ENCODE results near the gene USP49. TPM values are rescaled to one million over a fixed set of nuclear protein-coding genes. Genes with fewer than 3 reads are reported as not detected.

USP49 gene
- total RNA-seq, 4 donors from 2014 or later, result 2.1 to 8.6 (median 4.7) TPM

DNA sequence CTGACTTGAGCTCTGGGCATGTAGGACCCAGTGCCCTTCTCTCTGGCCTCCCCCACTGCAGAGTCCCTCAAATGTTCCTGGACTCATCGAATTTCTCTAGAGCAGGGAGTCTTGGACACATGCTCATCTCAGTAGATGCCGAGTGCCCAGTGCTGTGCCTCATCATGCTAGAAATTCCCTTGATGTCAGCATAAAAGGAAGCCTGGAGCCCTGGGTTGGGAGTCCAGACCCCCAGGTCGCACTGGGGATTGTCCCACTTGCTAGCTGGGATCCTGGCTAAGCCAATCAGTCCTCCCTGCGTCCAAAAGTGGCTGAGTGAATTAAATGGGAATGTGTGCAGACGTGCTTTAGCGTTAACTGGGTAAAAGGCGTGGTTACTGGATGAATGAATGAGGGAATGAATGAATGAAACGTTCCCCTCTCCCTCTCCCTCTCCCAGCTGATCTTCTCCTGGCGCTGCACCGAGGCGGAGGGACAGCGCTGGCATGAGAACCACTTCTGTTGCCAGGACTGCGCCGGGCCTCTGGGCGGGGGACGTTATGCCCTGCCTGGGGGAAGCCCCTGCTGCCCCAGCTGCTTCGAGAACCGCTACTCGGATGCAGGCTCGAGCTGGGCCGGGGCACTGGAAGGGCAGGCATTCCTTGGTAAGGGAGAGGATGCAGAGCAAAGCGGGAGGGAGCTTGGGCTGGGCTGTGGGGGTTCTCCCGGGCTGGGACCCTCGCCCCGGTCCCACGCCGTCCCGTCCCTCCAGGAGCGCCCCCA lies 109.3 kb downstream of the USP49 start:
- Histone ChIP-seq H3K27me3 (no peaks in the 10 kb centered on the region), H3K36me3 (peaks cover 0 to 16% (median 0%) of the 10 kb centered on the region in 3 donors), H3K27ac (peak overlapping the region in 3 of 4 donors; percentile 95 to 98 (median 96)), H3K9me3 (no peaks in the 10 kb centered on the region), H3K4me1 (peaks cover 0 to 26% (median 5%) of the 10 kb centered on the region in 4 donors), H3K4me3 (peak overlapping the region; percentile 76 to 89 (median 86))
- no peak for TF ChIP-seq POLR2A (IDR thresholded peaks at IDR 0.05)
- TF ChIP-seq, protein P1, sequence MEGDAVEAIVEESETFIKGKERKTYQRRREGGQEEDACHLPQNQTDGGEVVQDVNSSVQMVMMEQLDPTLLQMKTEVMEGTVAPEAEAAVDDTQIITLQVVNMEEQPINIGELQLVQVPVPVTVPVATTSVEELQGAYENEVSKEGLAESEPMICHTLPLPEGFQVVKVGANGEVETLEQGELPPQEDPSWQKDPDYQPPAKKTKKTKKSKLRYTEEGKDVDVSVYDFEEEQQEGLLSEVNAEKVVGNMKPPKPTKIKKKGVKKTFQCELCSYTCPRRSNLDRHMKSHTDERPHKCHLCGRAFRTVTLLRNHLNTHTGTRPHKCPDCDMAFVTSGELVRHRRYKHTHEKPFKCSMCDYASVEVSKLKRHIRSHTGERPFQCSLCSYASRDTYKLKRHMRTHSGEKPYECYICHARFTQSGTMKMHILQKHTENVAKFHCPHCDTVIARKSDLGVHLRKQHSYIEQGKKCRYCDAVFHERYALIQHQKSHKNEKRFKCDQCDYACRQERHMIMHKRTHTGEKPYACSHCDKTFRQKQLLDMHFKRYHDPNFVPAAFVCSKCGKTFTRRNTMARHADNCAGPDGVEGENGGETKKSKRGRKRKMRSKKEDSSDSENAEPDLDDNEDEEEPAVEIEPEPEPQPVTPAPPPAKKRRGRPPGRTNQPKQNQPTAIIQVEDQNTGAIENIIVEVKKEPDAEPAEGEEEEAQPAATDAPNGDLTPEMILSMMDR (IDR thresholded peaks at IDR 0.05), result no peak
- DNase-seq, result no peak

GRCh38 chr6:41785254-41785653 lies 109.9 kb downstream of the USP49 start:
- Histone ChIP-seq H3K27ac (no peak overlapping the region), H3K4me1 (peaks cover 0 to 27% (median 8%) of the 10 kb centered on the region in 4 donors), H3K36me3 (peaks cover 0 to 10% (median 0%) of the 10 kb centered on the region in 3 donors), H3K4me3 (no peak overlapping the region), H3K9me3 (no peaks in the 10 kb centered on the region), H3K27me3 (no peaks in the 10 kb centered on the region)
- DNase-seq, result no peak
- no peak for TF ChIP-seq POLR2A (IDR thresholded peaks at IDR 0.05)
- TF ChIP-seq, protein P1 (IDR thresholded peaks at IDR 0.05), result no peak

DNA sequence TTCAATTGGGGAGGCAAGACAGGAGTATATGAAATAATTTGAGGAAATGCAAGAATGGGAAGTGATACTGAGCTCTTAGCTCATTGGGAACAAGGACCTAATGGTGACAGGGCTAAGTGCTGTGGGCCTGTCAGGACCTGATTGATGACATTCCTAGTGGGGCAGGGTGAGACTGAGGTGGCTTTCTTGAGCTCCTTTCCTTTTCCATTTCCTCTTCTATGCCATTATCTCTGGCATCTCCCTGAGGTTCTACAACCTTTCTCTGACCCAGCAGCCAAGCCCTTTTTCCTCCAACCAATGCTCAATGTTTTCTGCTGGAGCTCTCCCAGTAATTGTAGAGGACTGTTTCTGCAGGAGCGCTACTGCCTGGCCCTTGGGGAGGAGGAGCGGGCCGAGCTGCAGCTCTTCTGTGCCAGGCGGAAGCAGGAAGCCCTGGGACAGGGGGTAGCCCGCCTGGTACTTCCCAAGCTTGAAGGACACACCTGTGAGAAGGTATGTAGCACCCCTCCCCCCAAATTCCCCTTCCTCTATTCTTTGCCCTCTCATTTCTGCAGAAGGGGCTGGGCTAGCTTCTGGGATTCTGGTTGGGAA lies 110.5 kb downstream of the USP49 start:
- Histone ChIP-seq H3K36me3 (peaks cover 0 to 4% (median 0%) of the 10 kb centered on the region in 3 donors), H3K27ac (no peak overlapping the region), H3K4me1 (peaks cover 0 to 27% (median 8%) of the 10 kb centered on the region in 4 donors), H3K27me3 (no peaks in the 10 kb centered on the region), H3K9me3 (no peaks in the 10 kb centered on the region), H3K4me3 (no peak overlapping the region)
- no peak for DNase-seq
- TF ChIP-seq, protein P1 (IDR thresholded peaks at IDR 0.05), result no peak
- TF ChIP-seq POLR2A (IDR thresholded peaks at IDR 0.05), result no peak

DNA sequence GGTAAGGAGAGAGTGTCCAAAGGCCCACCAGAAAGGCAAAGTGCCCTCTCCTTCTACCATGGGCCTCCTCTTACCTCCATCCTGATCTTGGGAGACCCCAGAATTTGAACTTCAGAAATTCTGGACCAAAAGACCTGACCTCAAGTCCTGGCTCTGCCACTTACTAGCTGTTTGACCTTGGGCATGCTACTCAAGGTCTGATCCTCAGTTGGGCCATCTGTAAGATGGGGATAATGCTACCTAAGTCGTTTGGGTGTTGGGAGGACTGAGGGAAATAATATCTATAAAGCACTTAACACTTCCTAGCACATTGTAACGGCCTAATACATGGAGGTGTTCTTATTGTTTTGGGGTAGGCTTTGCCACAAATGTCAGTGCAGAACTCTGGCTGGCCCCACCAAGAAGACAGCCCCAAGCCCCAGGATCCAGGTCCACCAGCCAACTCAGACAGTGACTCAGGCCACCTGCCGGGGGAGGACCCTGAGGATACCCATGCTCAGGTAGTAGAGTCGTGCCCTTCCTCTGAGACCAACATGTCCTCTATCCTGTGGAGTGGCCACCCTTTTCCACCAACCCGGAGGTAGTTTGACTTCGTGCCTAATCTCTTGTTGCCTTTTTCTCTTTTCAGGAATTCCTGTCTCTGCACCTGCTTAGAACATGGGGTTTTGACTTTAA lies 111.9 kb downstream of the USP49 start:
- DNase-seq, result no peak
- Histone ChIP-seq H3K27me3 (no peaks in the 10 kb centered on the region), H3K27ac (no peak overlapping the region), H3K4me1 (peaks cover 0 to 27% (median 6%) of the 10 kb centered on the region in 4 donors), H3K9me3 (no peaks in the 10 kb centered on the region), H3K36me3 (no peaks in the 10 kb centered on the region), H3K4me3 (no peak overlapping the region)
- TF ChIP-seq POLR2A (IDR thresholded peaks at IDR 0.05), result no peak
- TF ChIP-seq, protein P1 (IDR thresholded peaks at IDR 0.05), result no peak

GRCh38 chr6:41781366-41781730 lies 113.8 kb downstream of the USP49 start:
- Histone ChIP-seq H3K4me3 (peak overlapping the region; percentile 58 to 86 (median 67)), H3K27me3 (no peaks in the 10 kb centered on the region), H3K4me1 (peaks cover 0 to 27% (median 5%) of the 10 kb centered on the region in 4 donors), H3K27ac (peak overlapping the region in 2 of 4 donors; percentile 76 to 77), H3K9me3 (no peaks in the 10 kb centered on the region), H3K36me3 (peaks cover 0 to 6% (median 0%) of the 10 kb centered on the region in 3 donors)
- no peak for DNase-seq
- TF ChIP-seq, protein P1 (IDR thresholded peaks at IDR 0.05), result no peak
- no peak for TF ChIP-seq POLR2A (IDR thresholded peaks at IDR 0.05)
